ENCODE results near the gene CLUH.

The CLUH gene, protein sequence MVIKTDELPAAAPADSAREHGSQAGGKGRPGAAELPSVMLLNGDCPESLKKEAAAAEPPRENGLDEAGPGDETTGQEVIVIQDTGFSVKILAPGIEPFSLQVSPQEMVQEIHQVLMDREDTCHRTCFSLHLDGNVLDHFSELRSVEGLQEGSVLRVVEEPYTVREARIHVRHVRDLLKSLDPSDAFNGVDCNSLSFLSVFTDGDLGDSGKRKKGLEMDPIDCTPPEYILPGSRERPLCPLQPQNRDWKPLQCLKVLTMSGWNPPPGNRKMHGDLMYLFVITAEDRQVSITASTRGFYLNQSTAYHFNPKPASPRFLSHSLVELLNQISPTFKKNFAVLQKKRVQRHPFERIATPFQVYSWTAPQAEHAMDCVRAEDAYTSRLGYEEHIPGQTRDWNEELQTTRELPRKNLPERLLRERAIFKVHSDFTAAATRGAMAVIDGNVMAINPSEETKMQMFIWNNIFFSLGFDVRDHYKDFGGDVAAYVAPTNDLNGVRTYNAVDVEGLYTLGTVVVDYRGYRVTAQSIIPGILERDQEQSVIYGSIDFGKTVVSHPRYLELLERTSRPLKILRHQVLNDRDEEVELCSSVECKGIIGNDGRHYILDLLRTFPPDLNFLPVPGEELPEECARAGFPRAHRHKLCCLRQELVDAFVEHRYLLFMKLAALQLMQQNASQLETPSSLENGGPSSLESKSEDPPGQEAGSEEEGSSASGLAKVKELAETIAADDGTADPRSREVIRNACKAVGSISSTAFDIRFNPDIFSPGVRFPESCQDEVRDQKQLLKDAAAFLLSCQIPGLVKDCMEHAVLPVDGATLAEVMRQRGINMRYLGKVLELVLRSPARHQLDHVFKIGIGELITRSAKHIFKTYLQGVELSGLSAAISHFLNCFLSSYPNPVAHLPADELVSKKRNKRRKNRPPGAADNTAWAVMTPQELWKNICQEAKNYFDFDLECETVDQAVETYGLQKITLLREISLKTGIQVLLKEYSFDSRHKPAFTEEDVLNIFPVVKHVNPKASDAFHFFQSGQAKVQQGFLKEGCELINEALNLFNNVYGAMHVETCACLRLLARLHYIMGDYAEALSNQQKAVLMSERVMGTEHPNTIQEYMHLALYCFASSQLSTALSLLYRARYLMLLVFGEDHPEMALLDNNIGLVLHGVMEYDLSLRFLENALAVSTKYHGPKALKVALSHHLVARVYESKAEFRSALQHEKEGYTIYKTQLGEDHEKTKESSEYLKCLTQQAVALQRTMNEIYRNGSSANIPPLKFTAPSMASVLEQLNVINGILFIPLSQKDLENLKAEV (N-terminal part only)

DNA sequence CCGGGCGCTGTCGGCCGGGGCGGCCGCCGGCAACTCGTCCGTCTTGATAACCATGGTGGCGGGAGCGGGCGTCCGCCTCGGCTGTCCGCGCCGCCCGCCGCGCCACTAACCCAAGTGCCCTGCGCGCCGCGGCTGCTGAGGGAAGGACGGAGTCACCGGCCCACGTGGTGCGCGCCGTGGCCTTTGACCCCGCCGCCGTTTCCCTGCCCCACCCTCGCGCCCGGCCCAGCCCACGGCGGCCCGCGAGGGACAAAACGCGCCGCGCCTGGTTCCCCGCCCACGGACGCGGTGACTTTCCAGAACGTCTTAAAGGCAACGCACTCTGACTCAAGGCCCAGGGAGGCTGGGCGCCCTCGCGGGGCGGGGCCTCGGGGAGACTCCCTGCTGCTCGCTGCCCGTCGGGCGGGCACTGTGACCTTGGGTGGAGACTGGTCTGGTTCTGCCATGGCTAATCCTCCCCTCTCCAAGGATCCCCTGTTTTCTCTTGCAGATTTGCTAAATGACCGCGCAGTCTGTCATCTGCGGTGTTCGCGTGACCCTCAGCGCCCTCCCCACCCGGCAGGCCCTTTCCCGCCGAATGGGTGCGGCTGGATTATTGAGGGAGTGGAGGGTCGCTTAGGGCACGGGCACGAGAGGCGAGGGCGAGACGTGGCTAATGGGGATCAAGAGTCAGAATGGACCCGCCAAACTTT lies at the start of gene CLUH:
Gene CLUH, minus strand, starts transcription at position 157 of the 692 bp plus-strand sequence. Its CDS starts 103 bp downstream, at position 54.
- DNase-seq: peak; percentile 96

DNA sequence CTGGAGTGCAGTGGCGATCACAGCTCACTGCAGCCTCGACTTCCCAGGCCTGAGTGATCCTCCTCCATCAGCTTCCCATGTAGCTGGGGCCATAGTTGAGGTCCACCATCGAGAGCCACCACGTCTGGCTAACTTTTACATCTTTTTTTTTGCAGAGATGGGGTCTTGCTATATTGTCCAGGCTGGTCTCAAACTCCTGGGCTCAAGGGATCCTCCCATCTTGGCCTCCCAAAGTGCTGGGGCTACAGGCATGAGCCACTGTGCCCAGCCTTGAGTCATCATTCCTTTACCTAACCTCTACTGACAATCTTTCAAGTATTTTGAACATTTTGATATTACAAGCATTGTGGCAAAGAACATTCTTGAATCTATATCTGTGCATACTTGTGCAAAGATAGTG lies 47.3 kb upstream of the CLUH start:
- DNase-seq: no peak

DNA sequence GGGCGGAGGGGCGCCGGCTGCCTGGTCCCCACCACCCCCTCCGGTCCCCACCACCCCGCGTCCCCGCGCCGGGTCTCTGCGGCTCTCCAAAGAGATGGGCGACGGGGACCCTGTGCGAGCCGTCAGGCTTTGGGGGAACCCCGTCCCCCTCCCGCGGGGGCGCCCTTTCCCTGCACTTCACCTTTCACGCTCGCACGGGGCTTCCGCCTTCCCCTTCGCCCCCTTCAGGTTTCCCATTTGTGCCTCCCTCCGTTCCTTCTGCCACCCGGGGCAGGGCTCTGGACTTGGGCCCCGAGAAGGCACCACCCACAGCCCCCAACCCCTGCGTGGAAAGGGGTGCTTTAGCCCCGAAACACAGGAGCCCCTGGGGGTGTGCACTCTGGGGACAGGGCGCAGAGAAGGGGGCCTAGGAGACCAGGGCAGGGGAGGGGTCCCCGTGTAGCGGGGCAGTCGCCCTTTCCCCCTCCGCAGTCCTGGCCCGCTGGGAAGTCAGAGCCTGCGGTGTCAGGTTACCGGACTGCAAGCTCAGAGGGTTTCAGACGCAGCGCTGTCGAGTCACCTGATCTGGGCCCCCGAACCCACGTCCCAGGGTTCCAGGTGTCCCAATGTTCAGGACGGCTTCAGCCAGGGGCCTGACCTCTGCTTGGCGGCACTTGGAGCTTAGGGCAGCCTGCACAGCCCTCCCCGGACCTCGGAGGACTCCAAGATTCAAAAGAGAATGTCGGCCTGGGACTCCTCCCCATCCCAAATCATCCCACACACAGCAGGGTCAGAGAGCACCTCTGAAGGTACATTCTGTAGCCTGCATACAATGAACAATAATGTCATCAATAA lies 44.5 kb upstream of the CLUH start:
- no peak for DNase-seq

DNA sequence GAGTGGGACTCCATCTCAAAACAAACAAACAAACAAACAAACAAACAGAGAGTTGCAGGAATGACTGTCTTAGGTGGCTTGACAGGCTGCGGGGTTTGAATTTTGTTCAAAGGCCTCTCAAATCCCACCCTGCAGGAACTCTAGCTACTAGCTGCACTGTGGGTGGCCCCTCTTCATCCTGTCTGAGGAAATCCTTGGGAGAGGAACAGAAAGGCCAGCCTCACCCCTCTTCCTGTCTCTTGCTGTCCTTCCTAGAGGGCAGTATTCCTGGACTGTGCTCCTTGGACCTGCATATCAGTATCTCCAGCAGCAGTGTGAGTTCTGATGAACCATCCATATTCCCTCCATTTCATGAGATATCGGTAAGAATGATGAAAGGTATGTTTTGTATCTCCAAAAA lies 39.9 kb upstream of the CLUH start:
- no peak for DNase-seq

DNA sequence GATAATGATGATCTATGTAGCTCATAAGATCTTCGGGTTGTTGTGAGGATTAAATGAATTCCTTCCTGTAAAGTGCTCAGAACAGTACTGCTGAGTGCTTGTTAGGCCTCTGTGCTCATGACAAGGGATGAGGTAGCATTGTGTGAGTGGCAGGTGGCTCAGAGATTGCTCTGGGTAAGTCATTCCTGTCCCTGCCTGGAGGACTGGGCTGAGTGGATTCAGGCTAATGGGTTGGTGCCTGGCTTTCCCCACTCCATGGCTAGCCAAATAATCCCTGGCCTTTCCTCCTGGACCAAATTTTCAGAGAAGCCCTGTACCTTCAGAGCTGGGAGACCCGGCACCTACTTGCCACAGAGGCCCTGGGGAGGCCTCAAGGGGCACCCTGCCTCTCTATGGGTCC lies 39.2 kb upstream of the CLUH start:
- no peak for DNase-seq

DNA sequence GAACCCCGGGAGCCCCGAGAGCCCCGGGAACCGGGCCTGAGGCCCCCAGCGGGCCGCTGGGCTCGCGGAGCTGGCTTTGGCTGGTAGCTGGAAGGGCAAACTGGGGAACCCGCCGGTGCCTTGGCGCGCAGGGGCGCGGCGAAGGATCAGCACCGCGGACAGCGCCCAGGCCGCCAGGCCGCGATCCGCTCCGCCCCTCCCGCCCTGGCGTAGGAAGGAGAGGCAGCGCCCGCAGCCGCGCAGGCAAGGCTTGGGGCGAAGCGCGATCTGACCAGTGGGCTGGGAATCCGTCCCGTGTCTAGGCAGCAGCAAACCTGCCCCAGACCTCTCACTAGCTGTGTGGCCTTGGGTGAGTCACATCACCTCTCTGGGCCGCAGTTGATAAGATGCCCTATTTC lies 38.2 kb upstream of the CLUH start:
- peak; percentile 61 for DNase-seq

DNA sequence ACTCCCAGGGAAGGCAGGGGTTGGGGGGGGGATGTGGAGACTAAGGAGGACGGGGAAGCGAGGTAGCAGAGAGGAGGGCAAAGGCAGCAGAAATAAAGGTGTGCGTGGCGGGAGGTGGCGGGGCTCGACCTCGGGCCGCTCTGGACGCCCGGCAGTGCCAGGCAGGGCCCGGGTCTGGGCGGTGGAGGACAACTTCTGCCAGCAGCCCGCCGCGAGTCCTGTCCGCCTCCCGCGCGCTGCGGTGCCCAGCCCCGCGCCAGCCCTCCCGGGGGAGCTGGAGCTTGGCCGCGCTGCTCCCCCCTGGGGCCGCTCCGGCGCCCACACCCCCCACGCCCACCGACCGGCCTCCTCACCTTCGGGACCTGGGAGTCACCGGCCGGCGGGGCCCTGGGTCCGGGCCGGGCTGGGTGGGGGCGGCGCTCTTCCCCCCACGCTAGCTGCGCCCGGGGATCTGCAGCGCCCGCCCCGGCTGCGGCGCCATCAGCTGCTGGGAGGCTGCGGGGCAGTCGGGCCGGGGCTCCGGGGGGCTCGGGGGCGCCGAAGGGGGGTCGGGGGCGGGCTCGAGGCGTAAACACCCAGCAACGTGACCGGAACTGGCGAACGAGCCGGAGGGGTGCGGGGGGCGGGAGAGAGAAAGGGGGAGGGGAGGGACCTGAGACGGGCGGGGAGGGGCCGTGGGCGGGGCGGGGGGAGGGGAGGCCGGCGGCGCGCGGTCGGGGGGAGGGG lies 37.7 kb upstream of the CLUH start, which contains the start of gene CCDC92B:
Gene CCDC92B, minus strand, starts transcription at position 595 of the 726 bp plus-strand sequence. CDS start 14,507 bp downstream, outside the sequence.
- no peak for DNase-seq

DNA sequence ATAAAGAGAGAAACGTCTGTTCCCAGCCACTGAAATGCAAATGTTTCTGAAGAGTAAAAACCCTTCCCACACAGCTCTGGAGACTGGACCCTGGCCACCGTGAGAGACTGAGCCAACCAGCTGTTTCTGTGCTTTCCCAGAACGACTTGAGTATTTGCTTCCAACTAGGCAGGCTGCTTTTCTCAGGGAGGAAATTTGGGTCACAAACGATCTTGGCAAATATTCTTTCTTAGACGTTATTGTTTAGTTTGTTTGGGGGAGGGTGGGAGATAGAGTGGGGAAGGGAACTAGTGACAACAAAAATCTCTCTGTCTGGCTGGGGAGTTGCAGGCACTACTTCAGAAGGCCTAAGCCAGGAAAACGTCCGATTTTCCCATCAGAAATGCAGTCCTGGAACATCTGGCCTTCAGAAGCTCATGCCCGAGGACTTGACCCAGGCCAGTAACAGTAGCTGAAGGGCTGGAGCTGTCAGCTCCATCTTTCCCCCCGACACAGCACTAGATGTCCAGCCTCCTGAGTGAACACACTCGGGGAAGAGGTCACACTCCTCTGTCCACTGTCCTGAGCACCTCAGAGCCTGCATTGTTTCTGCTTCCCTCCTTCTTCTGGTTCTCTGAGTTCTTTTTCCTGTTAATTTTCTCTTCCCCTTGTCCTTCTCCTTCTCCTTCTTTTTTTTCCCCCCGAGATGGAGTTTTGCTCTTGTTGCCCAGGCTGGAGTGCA lies 33.9 kb upstream of the CLUH start:
- DNase-seq: no peak

DNA sequence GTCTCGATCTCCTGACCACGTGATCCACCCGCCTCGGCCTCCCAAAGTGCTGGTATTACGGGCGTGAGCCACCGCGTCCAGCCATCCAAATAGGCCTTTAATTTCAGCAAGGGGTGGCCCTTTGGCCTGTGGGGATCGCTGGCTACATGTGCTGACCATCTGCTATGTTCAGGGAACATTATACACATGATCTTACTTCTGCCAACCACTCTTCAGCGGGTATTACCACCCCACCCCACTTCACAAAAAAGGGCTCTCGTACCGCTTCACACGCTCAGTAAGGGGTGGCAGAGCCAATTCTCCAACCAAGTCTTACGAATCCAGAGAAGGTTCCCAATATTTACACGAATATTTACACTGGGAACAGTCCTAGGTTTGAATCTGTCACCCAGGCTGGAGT lies 26.1 kb upstream of the CLUH start:
- no peak for DNase-seq

DNA sequence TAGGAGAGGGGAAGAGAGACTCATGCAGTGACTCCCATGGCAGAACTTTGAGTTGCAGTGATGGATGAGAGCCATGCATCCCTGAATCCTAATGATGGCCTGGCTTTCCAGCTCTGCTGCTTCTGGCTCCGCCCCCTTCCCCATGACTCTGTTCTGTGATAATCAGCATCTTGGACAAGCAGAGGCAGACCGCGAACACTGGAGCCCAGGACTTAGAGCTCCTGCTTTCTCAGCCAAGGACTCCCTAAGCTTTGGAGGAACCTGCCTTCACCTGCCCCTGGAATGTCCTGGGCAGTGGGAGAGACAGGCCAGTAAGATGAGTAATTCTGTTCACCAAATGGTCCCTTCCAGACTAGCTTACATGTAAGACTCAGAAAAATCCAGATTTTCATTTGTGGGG lies 25.4 kb upstream of the CLUH start:
- no peak for DNase-seq

DNA sequence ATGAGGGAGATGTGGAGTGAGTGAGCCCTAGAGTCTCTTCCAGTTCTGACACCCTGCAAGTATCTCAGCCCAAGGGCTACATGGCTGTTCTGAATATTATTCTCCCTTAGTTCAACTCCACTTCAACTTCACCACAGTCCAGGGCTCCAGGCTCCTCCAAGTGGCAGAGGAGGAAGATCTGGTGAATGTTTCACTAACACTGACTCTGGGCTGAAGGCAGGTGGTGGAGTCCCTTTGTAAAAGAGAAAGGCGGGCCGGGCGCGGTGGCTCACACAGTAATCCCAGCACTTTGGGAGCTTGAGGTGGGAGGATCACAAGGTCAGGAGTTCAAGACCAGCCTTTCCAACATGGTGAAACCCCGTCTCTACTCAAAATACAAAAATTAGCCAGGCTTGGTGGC lies 24.3 kb upstream of the CLUH start:
- no peak for DNase-seq

DNA sequence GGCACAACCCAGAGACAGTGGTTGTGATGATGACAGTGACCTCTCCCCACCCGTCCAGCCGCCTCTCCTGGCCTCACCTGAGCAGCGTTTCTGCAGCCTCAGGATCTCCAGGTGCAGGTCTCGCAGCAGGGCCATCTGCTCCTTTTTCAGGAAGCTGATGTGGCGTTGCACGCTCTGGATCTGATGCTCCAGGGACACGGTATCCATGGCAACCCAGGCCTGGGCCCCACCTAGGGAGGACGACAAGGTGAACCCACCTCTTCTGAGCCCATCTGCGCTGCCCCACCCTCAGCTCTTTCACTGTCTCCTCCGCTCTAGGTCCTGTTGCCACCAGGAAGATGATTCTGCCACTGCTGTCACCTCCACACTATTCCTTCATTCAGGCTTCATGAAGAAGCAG lies 23.4 kb upstream of the CLUH start:
- DNase-seq: no peak

DNA sequence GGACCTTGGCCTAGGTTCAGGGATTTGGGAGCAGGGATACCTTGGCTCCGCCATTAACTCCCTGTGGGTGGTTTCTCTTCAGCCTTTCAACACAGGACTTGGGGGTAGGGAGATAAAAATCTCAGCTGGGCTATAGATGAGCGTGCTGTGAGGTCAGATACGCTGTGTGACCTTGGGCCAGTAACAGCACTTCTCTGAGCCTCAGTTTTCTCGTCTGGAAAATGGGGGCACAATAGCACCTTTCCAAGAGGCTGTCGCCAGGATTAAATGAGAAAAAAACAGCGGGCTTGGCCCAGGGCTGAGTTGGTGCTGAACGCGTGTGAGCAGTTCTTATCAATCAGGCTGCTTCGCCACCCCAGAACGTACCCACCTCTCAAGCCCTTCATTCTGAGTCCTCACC lies 20.2 kb upstream of the CLUH start:
- no peak for DNase-seq

DNA sequence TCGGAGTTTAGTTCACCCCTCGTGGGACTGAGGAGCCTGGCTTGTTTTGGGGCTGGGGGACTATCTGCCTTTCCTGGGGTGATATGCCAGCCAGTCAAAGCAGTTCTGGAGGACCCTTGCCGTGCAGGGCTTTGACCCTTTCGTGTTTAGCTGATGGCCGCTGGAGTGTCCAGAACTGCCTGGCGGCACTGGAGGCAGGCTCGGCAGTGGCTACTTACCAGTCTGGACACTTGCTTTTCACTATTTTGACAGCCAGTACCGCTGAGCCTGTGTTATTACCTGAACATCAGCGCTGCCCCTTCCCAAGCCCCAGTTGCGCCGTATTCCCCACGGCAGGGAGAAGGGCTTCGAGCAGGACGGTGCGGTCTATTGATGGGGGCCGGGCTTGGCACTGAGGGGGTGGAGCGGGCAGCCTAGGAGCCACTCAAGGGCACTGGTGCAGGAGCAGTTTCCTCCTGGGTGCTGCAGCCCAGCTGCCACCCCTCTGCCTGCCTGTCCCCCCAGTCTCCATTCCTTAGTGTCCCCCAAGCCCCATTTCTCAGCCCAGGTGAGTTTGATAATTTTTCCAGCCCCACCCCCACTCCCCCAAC lies 19.3 kb upstream of the CLUH start:
- no peak for DNase-seq

DNA sequence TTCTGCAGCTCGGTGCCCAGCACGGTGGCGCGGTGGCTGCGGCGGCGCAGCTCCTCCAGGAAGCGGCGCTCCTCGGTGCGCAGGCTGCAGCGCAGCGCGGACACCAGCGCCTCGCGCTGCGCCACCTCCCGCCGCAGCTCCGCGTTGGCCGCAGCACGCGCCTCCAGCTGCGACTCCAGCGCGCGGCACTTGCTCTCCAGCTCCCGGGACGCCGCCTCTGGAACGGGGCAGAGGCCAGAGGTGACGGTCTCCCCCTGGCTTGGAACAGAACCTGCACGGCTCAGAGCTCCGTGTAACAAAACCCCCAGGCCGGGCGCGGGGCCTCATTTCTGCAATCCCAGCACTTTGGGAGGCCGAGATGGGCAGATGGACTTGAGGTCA lies 13.2 kb upstream of the CLUH start:
- peak; percentile 12 for DNase-seq

DNA sequence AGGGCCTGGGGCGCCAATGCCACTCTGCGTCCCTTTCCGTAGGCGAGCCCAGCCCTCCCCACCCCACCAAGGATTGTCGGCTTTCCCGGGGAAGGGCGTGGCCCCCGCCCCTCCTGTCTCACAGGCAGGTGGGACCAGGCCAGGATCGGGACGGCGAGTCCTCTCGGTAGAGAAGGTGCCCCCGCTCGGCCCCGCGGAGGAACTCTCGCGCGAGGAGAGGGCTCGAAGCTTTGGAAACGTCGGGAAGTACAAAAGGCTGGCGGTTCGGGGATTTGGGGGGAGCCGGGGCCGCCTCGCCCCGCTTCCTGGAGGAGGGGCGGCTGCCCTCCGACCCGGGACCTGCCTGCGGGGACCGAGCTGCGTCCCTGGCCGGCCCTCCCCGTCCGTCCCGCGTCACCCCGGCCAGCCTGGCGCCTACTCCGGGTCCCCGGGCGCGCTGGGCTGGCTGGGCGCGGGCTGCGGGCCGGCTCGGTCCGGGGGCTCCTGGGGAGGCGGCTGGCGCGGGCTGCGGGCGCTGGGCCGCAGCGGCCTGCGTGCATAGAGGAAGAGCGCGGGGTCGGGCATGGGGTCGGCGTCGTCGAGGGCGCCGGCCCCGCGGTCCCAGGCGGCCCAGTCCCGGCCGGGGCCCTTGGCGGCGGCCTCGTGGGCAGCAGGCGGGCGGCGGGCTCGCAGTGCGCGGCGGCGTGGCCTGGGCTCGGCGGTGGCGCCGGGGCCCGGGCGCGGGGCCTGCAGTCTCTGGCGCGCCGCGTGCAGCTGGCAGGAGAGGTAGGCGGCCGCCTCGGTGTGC lies 12.6 kb upstream of the CLUH start:
- no peak for DNase-seq

DNA sequence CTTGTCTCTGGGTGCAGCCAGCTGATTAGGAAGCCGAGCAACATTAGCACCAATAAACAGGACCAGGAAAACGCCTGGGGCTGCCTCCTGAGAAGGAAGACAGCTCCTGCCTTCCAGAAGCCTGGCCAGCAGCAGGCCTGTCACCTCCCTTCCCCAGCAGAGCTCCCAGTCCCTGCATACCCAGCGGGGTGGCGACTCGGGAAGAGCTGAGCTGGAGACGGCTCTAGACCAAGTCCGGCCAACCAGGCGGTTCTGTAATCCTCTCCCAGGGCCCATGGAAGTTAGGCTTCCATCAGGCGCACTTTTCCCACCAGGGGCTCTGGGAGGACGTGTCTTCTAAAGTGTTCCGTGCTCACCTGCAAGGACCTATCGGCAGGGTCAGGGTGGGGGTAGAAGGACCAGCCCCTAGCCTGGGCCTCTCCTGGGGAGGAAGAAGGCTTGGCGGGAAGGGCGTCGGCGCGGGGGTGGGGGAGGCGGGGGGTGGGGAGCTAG lies 12.0 kb upstream of the CLUH start:
- DNase-seq: no peak

DNA sequence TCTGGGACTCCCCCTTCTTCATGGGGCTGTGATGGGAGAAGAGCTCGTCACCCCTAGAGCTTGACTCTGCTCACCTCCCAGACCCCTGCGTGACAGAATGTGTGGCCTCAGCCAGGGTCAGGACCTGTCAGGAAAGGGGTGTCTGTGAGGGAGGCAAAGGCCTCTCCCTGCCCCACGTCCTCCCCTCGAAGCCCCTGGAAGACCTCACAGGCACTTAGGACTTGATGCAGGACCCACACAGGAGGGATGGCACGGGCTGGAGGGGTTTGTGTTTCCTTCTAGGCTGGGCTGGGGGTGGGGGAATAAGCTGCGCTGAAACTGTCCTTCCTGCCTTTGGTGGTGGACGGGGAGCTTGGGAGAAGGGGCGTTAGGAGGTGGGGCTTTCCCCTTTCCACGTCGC lies 11.0 kb upstream of the CLUH start:
- DNase-seq: no peak

DNA sequence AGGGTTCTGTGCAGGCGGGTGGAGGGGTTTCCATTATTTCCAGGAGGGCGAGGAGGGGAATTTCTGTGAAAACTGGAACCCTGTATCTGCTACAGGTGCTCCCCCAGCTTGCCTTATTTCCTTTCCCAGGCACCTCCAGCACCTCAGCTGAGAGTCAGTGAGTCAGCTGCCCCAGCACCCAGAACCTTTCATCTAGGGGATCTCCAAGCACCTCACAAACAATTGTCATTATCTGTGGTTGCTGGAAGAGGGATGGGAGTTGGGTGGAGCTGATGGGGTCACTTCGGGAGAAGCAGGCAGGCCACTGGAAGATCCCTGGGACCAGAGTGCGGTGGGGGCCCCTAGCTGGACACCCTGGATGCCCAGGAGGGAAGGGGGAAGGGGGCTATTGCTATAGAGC lies 10.0 kb upstream of the CLUH start:
- DNase-seq: no peak
